CD4-positive, alpha-beta T cell (primary cell): ENCODE data around the gene SQSTM1. TPM values are rescaled to one million over a fixed set of nuclear protein-coding genes. Genes with fewer than 3 reads are reported as not detected.
A peak's percentile ranks its signal among the peaks of the same experiment; 100 is the strongest.

Source experiments
- ATAC-seq: fragments of 200-7000 bp; cut with Tn5 transposase; one replicate; pipeline ENCODE4 v1.10.0; 2022; ENCODE audit warnings: mild to moderate bottlenecking; ENCODE audit not compliant: poor library complexity
- CTCF ChIA-PET: fragments of 350-600 bp; sonication (Branson Sonifier 250); formaldehyde crosslinking; loops from one replicate; lab custom pipeline; 2021; ENCODE audit warnings: antibody characterized with exemption, inconsistent platforms; lab: Charles Lee
- POLR2A ChIA-PET: fragments of 350-600 bp; sonication (Branson Sonifier 250); formaldehyde crosslinking; loops from one replicate; lab custom pipeline; 2021; ENCODE audit warnings: antibody characterized with exemption, inconsistent platforms; lab: Charles Lee
- DNase-seq, 14 experiments: peaks; one replicate each; pipeline ENCODE4 v3.0.0-alpha.2; 2013 to 2020; ENCODE audit warnings: mixed read lengths in 2 of 14
- H3K27ac ChIP-seq, 2 donors: one replicate each; pipeline versions ENCODE4 v1.5.1 to v1.7.0; 2013; ENCODE audit warnings: low read length in 2 of 2, low read depth in 1 of 2, mild to moderate bottlenecking in 1 of 2
- H3K27me3 ChIP-seq, 2 experiments: 1 replicate in 1 of 2; 2 replicates in 1 of 2; pipeline versions ENCODE4 v1.6.1 to v1.7.0; 2013; ENCODE audit warnings: low read length in 2 of 2, control low read depth in 1 of 2, mild to moderate bottlenecking in 1 of 2, moderate library complexity in 1 of 2; ENCODE audit not compliant: insufficient read depth in 2 of 2, control insufficient read depth in 1 of 2
- H3K36me3 ChIP-seq: one replicate; pipeline ENCODE4 v1.6.1; 2013; ENCODE audit warnings: low read length, control low read depth; ENCODE audit not compliant: insufficient read depth
- H3K4me1 ChIP-seq: one replicate; pipeline ENCODE4 v1.6.1; 2013; ENCODE audit warnings: low read length, control low read depth; ENCODE audit not compliant: insufficient read depth
- H3K4me3 ChIP-seq: one replicate; pipeline ENCODE4 v1.5.1; 2013; ENCODE audit warnings: mild to moderate bottlenecking, low read length, moderate library complexity
- H3K9me3 ChIP-seq, 2 experiments: 1 replicate in 1 of 2; 2 replicates in 1 of 2; pipeline versions ENCODE4 v1.6.1 to v1.7.0; 2013; ENCODE audit warnings: low read length in 2 of 2, mild to moderate bottlenecking in 2 of 2, control low read depth in 1 of 2, moderate library complexity in 1 of 2; ENCODE audit not compliant: control insufficient read depth in 1 of 2, insufficient read depth in 1 of 2
- H3K27ac Mint-ChIP-seq: one replicate; pipeline ENCODE4 v1.8.0; 2020; ENCODE audit warnings: mixed read lengths
- H3K27me3 Mint-ChIP-seq: one replicate; pipeline ENCODE4 v1.8.0; 2021; ENCODE audit warnings: mixed read lengths
- H3K36me3 Mint-ChIP-seq: one replicate; pipeline ENCODE4 v1.8.0; 2021; ENCODE audit warnings: low read depth, mixed read lengths
- H3K4me1 Mint-ChIP-seq: one replicate; pipeline ENCODE4 v1.8.0; 2021; ENCODE audit warnings: low read depth, mixed read lengths
- H3K4me3 Mint-ChIP-seq: one replicate; pipeline ENCODE4 v1.8.0; 2020; ENCODE audit warnings: mild to moderate bottlenecking, mixed read lengths
- H3K9me3 Mint-ChIP-seq: one replicate; pipeline ENCODE4 v1.8.0; 2020; ENCODE audit warnings: mixed read lengths
- intact Hi-C, 2 experiments: fragments of 100-400 bp; cut with DNase I in 1 of 2; cut with micrococcal nuclease in 1 of 2; formaldehyde crosslinking; loops; one replicate each; pipeline versions ENCODE4 v1.15.1 to v1.9.0; 2023 to 2025; cut with DNase I, micrococcal nuclease
- total RNA-seq, 174 experiments: library from RNA in 2 of 174; stranded (reverse) in 2 of 174; gene quantifications; one replicate each; pipeline ENCODE4 v1.2.3 and lab custom pipeline; 2021 to 2026
- TF ChIP-seq, protein P1 (sequence below): fragments of 200-600 bp; IDR thresholded peaks from one replicate; pipeline ENCODE4 v1.8.0; 2022; ENCODE audit warnings: antibody characterized with exemption, mild to moderate bottlenecking

Gene SQSTM1
- total RNA-seq, 2 experiments from 2014 or later: 260 to 267 TPM

- Mint-ChIP-seq H3K4me3 (peak overlapping the region; percentile 99), H3K9me3 (no peaks in the 10 kb centered on the region), H3K27me3 (no peaks in the 10 kb centered on the region), H3K4me1 (peaks cover 61% of the 10 kb centered on the region), H3K36me3 (peaks cover 49% of the 10 kb centered on the region), H3K27ac (peak overlapping the region; percentile 99)
- Histone ChIP-seq H3K4me3 (peak overlapping the region; percentile 83), H3K9me3 (no peaks in the 10 kb centered on the region), H3K36me3 (peaks cover 35% of the 10 kb centered on the region), H3K4me1 (peaks cover 67% of the 10 kb centered on the region), H3K27me3 (peaks cover 0 to 4% of the 10 kb centered on the region in 2 experiments), H3K27ac (peak overlapping the region; percentile 84 to 96)
- TF ChIP-seq, protein P1, sequence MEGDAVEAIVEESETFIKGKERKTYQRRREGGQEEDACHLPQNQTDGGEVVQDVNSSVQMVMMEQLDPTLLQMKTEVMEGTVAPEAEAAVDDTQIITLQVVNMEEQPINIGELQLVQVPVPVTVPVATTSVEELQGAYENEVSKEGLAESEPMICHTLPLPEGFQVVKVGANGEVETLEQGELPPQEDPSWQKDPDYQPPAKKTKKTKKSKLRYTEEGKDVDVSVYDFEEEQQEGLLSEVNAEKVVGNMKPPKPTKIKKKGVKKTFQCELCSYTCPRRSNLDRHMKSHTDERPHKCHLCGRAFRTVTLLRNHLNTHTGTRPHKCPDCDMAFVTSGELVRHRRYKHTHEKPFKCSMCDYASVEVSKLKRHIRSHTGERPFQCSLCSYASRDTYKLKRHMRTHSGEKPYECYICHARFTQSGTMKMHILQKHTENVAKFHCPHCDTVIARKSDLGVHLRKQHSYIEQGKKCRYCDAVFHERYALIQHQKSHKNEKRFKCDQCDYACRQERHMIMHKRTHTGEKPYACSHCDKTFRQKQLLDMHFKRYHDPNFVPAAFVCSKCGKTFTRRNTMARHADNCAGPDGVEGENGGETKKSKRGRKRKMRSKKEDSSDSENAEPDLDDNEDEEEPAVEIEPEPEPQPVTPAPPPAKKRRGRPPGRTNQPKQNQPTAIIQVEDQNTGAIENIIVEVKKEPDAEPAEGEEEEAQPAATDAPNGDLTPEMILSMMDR: no peak
- intact Hi-C loops: loop anchor here in 1 of 2 experiments (5.0 kb wide), 1 partner anchor 36 kb away; the partner anchor contains the start of gene MRNIP
- DNase-seq: peak; percentile 69 to 95 (median 84)
- ChIA-PET CTCF (interaction anchor here (1.1 to 2.1 kb wide), 5 partner anchors 20 to 58 kb away, joined by 3 to 6 read pairs (median 5); no protein-coding TSS in a partner anchor), POLR2A (interaction anchor here (0.6 to 4.5 kb wide), 25 partner anchors 9 to 198 kb away, joined by 3 to 48 read pairs (median 4); partner anchors contain the start of genes HNRNPH1, LTC4S, MAML1 and MGAT4B)
- ATAC-seq: peak; percentile 66
Observed at GRCh38 chr5:179821298-179822058, 773 bp downstream of the SQSTM1 start.

- Histone ChIP-seq H3K27me3 (peaks cover 0 to 3% of the 10 kb centered on the region in 2 experiments), H3K9me3 (no peaks in the 10 kb centered on the region), H3K27ac (peak overlapping the region; percentile 84 to 96), H3K4me3 (peak overlapping the region; percentile 83), H3K4me1 (peaks cover 65% of the 10 kb centered on the region), H3K36me3 (peaks cover 41% of the 10 kb centered on the region)
- Mint-ChIP-seq H3K27me3 (no peaks in the 10 kb centered on the region), H3K9me3 (no peaks in the 10 kb centered on the region), H3K36me3 (peaks cover 55% of the 10 kb centered on the region), H3K4me3 (peak overlapping the region; percentile 99), H3K27ac (peak overlapping the region; percentile 99), H3K4me1 (peaks cover 61% of the 10 kb centered on the region)
- ChIA-PET POLR2A (interaction anchor here (0.6 to 2.1 kb wide), 15 partner anchors 8 to 271 kb away, joined by 3 to 12 read pairs (median 4); partner anchors contain the start of genes HNRNPH1, LTC4S, MAML1 and RUFY1), CTCF (interaction anchor here (1.1 to 2.1 kb wide), 3 partner anchors 20 to 59 kb away, joined by 5 to 6 read pairs (median 5); no protein-coding TSS in a partner anchor)
- intact Hi-C loops: loop anchor here in 1 of 2 experiments (5.0 kb wide), 1 partner anchor 35 kb away; the partner anchor contains the start of gene MRNIP
- TF ChIP-seq, protein P1: no peak
- ATAC-seq (no peak), DNase-seq (peak in 1 of 14 experiments; percentile 27)
Observed at GRCh38 chr5:179822059-179822432, 1.3 kb downstream of the SQSTM1 start.

DNA sequence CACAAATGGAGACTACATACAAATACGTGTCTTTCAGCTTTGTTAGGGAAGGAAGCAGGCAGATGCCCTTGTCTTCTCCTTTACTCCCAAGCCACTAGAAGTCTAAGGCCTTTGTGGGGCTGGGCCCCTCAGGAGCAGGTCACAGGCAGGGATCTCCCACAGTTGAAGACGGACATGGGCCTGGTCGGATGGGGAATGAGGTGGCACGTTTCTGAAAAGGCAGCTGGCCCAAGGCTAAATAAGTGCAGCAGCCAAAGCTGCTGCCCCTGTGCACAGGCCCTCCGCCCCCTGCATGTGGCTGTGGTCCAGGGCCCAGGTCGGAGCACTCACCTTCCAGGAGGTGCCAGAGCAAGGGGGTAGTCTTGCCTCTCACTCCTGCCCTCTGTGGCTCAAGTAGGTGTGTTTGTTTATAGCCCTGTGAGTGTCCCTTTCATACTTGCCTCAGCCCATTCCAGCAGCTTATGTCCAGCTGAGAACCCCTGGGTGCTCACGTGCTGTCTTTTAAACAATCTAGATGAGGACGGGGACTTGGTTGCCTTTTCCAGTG is 1.8 kb downstream of the SQSTM1 start:
- Histone ChIP-seq H3K4me3 (peak overlapping the region; percentile 83), H3K36me3 (peaks cover 46% of the 10 kb centered on the region), H3K9me3 (no peaks in the 10 kb centered on the region), H3K27me3 (no peaks in the 10 kb centered on the region), H3K4me1 (peaks cover 63% of the 10 kb centered on the region), H3K27ac (peak overlapping the region in 1 of 2 donors; percentile 84)
- ATAC-seq: no peak
- peaks cover 59% of the 10 kb centered on the region for H3K36me3 Mint-ChIP-seq
- peak in 1 of 14 experiments; percentile 28 for DNase-seq
- no peaks in the 10 kb centered on the region for H3K9me3 Mint-ChIP-seq
- H3K4me3 Mint-ChIP-seq: peak overlapping the region; percentile 99
- no peaks in the 10 kb centered on the region for H3K27me3 Mint-ChIP-seq
- intact Hi-C loops: loop anchor here in 1 of 2 experiments (5.0 kb wide), 1 partner anchor 35 kb away; the partner anchor contains the start of gene MRNIP
- peaks cover 58% of the 10 kb centered on the region for H3K4me1 Mint-ChIP-seq
- ChIA-PET POLR2A (interaction anchor here (0.6 to 2.1 kb wide), 13 partner anchors 14 to 272 kb away, joined by 3 to 12 read pairs (median 3); partner anchors contain the start of genes HNRNPH1, LTC4S, MAML1 and RUFY1), CTCF (interaction anchor here (1.1 to 2.1 kb wide), 3 partner anchors 21 to 59 kb away, joined by 5 to 6 read pairs (median 5); no protein-coding TSS in a partner anchor)
- TF ChIP-seq, protein P1: no peak
- H3K27ac Mint-ChIP-seq: peak overlapping the region; percentile 99
